D721Med (cell line): ENCODE results near the gene TRMT61A.
A peak's percentile ranks its signal among the peaks of the same experiment; 100 is the strongest.

Source experiments
- DNase-seq: peaks from one replicate; pipeline ENCODE4 v3.0.0; 2011; ENCODE audit warnings: low spot score; ENCODE audit not compliant: insufficient read length
- FAIRE-seq: peaks from 2 replicates; lab custom pipeline; 2011; peaks lifted over from hg19 to GRCh38; lab: Jason Lieb, UNC
- CTCF ChIP-seq: IDR thresholded peaks from 2 replicates; pipeline ENCODE4 v1.5.1; 2012; ENCODE audit warnings: mild to moderate bottlenecking, control low read depth; ENCODE audit not compliant: insufficient read depth; ENCODE audit errors: missing control alignments

TRMT61A gene

GRCh38 chr14:103528146-103528586, 830 bp upstream of the TRMT61A start:
- DNase-seq: peak; percentile 74
- TF ChIP-seq CTCF: no peak
- FAIRE-seq: no peak

GRCh38 chr14:103529383-103530365, 678 bp downstream of the TRMT61A start:
- FAIRE-seq (no peak), DNase-seq (no peak)
- TF ChIP-seq CTCF: no peak

GRCh38 chr14:103530390-103530789, 1.4 kb downstream of the TRMT61A start:
- DNase-seq (no peak), FAIRE-seq (no peak)
- TF ChIP-seq CTCF: no peak

- TF ChIP-seq CTCF: no peak
- DNase-seq (no peak), FAIRE-seq (no peak)
Measured at GRCh38 chr14:103530831-103531230, 1.8 kb downstream of the TRMT61A start.

GRCh38 chr14:103531421-103532215, 2.6 kb downstream of the TRMT61A start:
- FAIRE-seq (no peak), DNase-seq (no peak)
- no peak for TF ChIP-seq CTCF

- FAIRE-seq (no peak), DNase-seq (no peak)
- TF ChIP-seq CTCF: no peak
Measured at GRCh38 chr14:103532216-103533136, 3.5 kb downstream of the TRMT61A start.
